Mesothelial cell of epicardium (in vitro differentiated cells): Measurements from ENCODE around the gene RFLNA. TPM values are rescaled to one million over a fixed set of nuclear protein-coding genes. Genes with fewer than 3 reads are reported as not detected.

Source experiments
- DNase-seq, 2 experiments: peaks; one replicate each; pipeline ENCODE4 v3.0.0; 2021; ENCODE audit warnings: low spot score in 2 of 2; ENCODE audit not compliant: unreplicated experiment in 2 of 2
- H3K27ac Mint-ChIP-seq: 2 replicates; pipeline ENCODE4 v1.8.0; 2021; ENCODE audit warnings: mixed read lengths
- H3K27me3 Mint-ChIP-seq: 2 replicates; pipeline ENCODE4 v1.8.0; 2021; ENCODE audit warnings: low read depth, mixed read lengths
- H3K36me3 Mint-ChIP-seq: 2 replicates; pipeline ENCODE4 v1.8.0; 2021; ENCODE audit warnings: mixed read lengths
- H3K4me1 Mint-ChIP-seq: 2 replicates; pipeline ENCODE4 v1.8.0; 2021; ENCODE audit warnings: mixed read lengths
- H3K4me3 Mint-ChIP-seq: 2 replicates; pipeline ENCODE4 v1.8.0; 2021; ENCODE audit warnings: mild to moderate bottlenecking, moderate library complexity, mixed read lengths
- H3K9me3 Mint-ChIP-seq: 2 replicates; pipeline ENCODE4 v1.8.0; 2021; ENCODE audit warnings: mixed read lengths
- CTCF ChIP-seq: fragments of 200-600 bp; sonication (generic); IDR thresholded peaks from one replicate; pipeline ENCODE4 v1.5.0; 2021; ENCODE audit warnings: antibody characterized with exemption; ENCODE audit not compliant: unreplicated experiment
- total RNA-seq: library from RNA; stranded (reverse); gene quantifications from 3 replicates; pipeline ENCODE4 v1.2.1, GENCODE V29; 2021

Gene RFLNA
- total RNA-seq, 1 donor from 2014 or later, result 41.0 TPM

GRCh38 chr12:124305776-124306685, 11.1 kb downstream of the RFLNA start:
- Mint-ChIP-seq H3K4me3 (no peak overlapping the region), H3K4me1 (no peaks in the 10 kb centered on the region), H3K27me3 (no peaks in the 10 kb centered on the region), H3K36me3 (peaks cover 6% of the 10 kb centered on the region), H3K9me3 (no peaks in the 10 kb centered on the region), H3K27ac (no peak overlapping the region)
- no peak for TF ChIP-seq CTCF
- DNase-seq, result no peak

DNA sequence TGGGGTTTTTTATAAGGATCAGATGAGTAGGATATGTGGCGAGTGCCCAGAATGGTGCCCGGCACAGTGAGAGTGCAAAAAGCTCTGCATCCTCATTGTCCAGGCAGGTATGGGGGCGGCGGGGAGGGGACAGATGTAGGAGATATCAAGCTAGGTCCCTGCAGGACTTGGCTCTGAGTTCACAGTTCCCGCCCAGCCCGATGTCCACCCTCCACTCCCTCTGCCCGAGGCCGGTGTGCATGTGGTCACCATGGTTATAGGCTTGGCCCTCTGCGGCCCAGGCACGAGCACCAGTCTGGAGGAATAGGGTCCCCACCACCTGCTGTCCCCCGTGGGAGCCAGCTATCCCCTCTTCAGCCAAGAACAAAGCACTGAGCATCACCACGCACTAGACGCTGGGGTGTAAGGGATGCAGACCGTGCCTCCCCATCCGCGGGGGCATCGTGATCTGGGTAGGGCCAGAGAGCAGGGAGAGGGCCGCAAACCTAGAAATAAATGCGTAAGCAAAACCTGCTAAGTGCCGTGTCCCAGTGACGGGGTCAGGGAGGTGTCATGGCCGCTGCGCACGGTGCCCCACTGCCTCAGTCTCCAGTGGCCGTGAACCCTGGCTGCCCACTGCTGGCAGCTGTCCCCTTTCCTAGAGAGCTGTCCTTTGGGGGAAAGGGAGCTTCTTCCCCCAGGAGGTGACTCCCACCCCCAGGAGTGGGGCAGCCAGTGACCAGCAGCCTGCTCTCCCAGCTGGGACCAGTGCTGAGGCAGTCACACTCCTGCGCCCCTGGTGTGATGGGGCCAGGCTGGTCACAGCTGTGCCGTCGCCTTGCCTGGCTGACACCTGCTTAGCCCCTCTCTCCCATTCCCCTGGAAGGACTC, 12.0 kb downstream of the RFLNA start:
- Mint-ChIP-seq H3K4me1 (no peaks in the 10 kb centered on the region), H3K27ac (no peak overlapping the region), H3K9me3 (no peaks in the 10 kb centered on the region), H3K27me3 (no peaks in the 10 kb centered on the region), H3K36me3 (peaks cover 6% of the 10 kb centered on the region), H3K4me3 (no peak overlapping the region)
- no peak for TF ChIP-seq CTCF
- DNase-seq, result no peak

- H3K9me3 Mint-ChIP-seq, result no peaks in the 10 kb centered on the region
- no peak for DNase-seq
- H3K4me3 Mint-ChIP-seq, result no peak overlapping the region
- H3K27ac Mint-ChIP-seq, result no peak overlapping the region
- TF ChIP-seq CTCF, result no peak
- H3K4me1 Mint-ChIP-seq, result no peaks in the 10 kb centered on the region
- H3K36me3 Mint-ChIP-seq, result peaks cover 9% of the 10 kb centered on the region
- no peaks in the 10 kb centered on the region for H3K27me3 Mint-ChIP-seq
Observed at GRCh38 chr12:124307556-124307825, 12.6 kb downstream of the RFLNA start.

DNA sequence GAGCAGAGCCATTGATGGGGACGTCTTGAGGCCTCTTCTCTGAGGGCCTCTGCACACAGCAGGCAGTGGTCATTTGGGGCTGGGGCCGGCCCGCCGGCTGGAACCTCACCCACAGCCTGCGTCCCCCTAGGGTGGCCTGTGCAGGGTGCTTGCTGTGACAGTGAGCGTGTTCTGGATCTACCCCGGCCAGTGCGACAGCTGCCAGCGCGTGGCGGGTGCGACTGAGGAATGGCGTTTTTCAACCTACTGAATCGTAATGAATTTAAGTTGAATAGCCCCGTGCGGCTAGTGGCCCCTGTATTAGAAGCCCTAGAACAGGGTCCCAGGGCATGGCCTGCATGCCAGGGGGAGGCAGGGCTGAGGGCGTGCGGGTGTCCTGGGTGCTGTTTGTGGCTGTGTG, 13.8 kb downstream of the RFLNA start:
- Mint-ChIP-seq H3K4me3 (no peak overlapping the region), H3K27ac (no peak overlapping the region), H3K9me3 (no peaks in the 10 kb centered on the region), H3K4me1 (no peaks in the 10 kb centered on the region), H3K27me3 (no peaks in the 10 kb centered on the region), H3K36me3 (peaks cover 15% of the 10 kb centered on the region)
- no peak for TF ChIP-seq CTCF
- no peak for DNase-seq

- TF ChIP-seq CTCF, result no peak
- H3K36me3 Mint-ChIP-seq, result peaks cover 20% of the 10 kb centered on the region
- no peaks in the 10 kb centered on the region for H3K27me3 Mint-ChIP-seq
- H3K9me3 Mint-ChIP-seq, result no peaks in the 10 kb centered on the region
- no peak overlapping the region for H3K27ac Mint-ChIP-seq
- DNase-seq, result no peak
- H3K4me3 Mint-ChIP-seq, result no peak overlapping the region
- no peaks in the 10 kb centered on the region for H3K4me1 Mint-ChIP-seq
Observed at GRCh38 chr12:124309231-124309630, 14.3 kb downstream of the RFLNA start.
